Kidney (tissue), 14 donors: ENCODE measurements around the gene KRTAP5-4. TPM values are rescaled to one million over a fixed set of nuclear protein-coding genes. Genes with fewer than 3 reads are reported as not detected.

Source experiments
- DNase-seq, 5 donors: peaks; one replicate each; pipeline ENCODE4 v3.0.0-alpha.2; 2013 to 2020
- FAIRE-seq: peaks from 2 replicates; lab custom pipeline; 2012; peaks lifted over from hg19 to GRCh38; lab: Jason Lieb, UNC
- H3K27ac ChIP-seq, 2 donors: one replicate each; pipeline ENCODE4 v1.7.0; 2013; ENCODE audit warnings: low read depth in 2 of 2, low read length in 2 of 2, inconsistent platforms in 1 of 2
- H3K27me3 ChIP-seq: one replicate; pipeline ENCODE4 v1.7.1; 2013; ENCODE audit warnings: low read length, inconsistent platforms; ENCODE audit not compliant: control insufficient read depth, insufficient read depth
- H3K36me3 ChIP-seq, 3 donors: one replicate each; pipeline versions ENCODE4 v1.7.0 to v1.7.1; 2013; ENCODE audit warnings: low read length in 3 of 3, control low read depth in 1 of 3, inconsistent platforms in 1 of 3; ENCODE audit not compliant: insufficient read depth in 3 of 3, control insufficient read depth in 2 of 3
- H3K4me1 ChIP-seq, 3 donors: one replicate each; pipeline versions ENCODE4 v1.7.0 to v1.7.1; 2013; ENCODE audit warnings: low read length in 3 of 3, inconsistent platforms in 1 of 3, low read depth in 1 of 3; ENCODE audit not compliant: control insufficient read depth in 2 of 3, insufficient read depth in 2 of 3
- H3K4me3 ChIP-seq, 3 donors: one replicate each; pipeline versions ENCODE4 v1.7.0 to v1.8.1; 2013; ENCODE audit warnings: low read length in 3 of 3, control low read depth in 1 of 3, inconsistent platforms in 1 of 3
- H3K9ac ChIP-seq, 3 donors: one replicate each; pipeline versions ENCODE4 v1.7.0 to v1.7.1; 2013; ENCODE audit warnings: low read length in 3 of 3, control low read depth in 1 of 3, inconsistent platforms in 1 of 3
- H3K9me3 ChIP-seq, 3 donors: one replicate each; pipeline versions ENCODE4 v1.7.0 to v1.7.1; 2013; ENCODE audit warnings: low read length in 3 of 3, control low read depth in 1 of 3, inconsistent platforms in 1 of 3; ENCODE audit not compliant: control insufficient read depth in 2 of 3, insufficient read depth in 1 of 3
- CTCF ChIP-seq: IDR thresholded peaks from 3 replicates; pipeline ENCODE4 v1.5.1; 2012; ENCODE audit warnings: mild to moderate bottlenecking, moderate library complexity, borderline replicate concordance; ENCODE audit not compliant: insufficient read depth; ENCODE audit errors: extremely low read depth
- intact Hi-C: fragments of 100-400 bp; cut with DNase I; formaldehyde crosslinking; loops from one replicate; pipeline ENCODE4 v1.11.1; 2022
- polyA plus RNA-seq: library from polyadenylated mRNA; stranded (reverse); fragments of 350-450 nt; fragmentation: Illumina TruSeq; extraction: RNeasy Lipid Tissue Mini Kit (QIAGEN cat#74804); gene quantifications from one replicate; pipeline ENCODE4 v1.2.3, GENCODE V29; 2014; ENCODE audit warnings: low read depth, low replicate concordance; ENCODE audit not compliant: insufficient read depth
- total RNA-seq: library from RNA; stranded (reverse); fragmentation: NEBNext Ultra II Directional; extraction: Animal tissue kit (Norgen Biotek cat#: 25700); gene quantifications from one replicate; pipeline ENCODE4 v1.2.1, GENCODE V29; 2021
- donor health status: control.
- donor health status: control.
- donor health status: control.
- donor health status: control.
- donor health status: control.
- donor health status: DM: yes; HTN: yes; CAD: no.
- donor health status: Normal renal cell carcinoma (clear cell type).

Gene KRTAP5-4
- total and polyA plus RNA-seq, 2 donors from 2014 or later: not detected

- no peaks in the 10 kb centered on the region for H3K27me3 ChIP-seq
- peaks cover 0 to 3% (median 0%) of the 10 kb centered on the region in 3 donors for H3K9me3 ChIP-seq
- DNase-seq: peak in 2 of 5 donors; percentile 69 to 82
- peak overlapping the region; percentile 57 to 81 for H3K27ac ChIP-seq
- peak overlapping the region in 1 of 3 donors; percentile 39 for H3K4me3 ChIP-seq
- no peak for FAIRE-seq
- TF ChIP-seq CTCF: no peak
- intact Hi-C loops: no loop called here
- H3K4me1 ChIP-seq: peaks cover 0 to 15% (median 0%) of the 10 kb centered on the region in 3 donors
- H3K9ac ChIP-seq: peak overlapping the region in 2 of 3 donors; percentile 58 to 60
- H3K36me3 ChIP-seq: no peaks in the 10 kb centered on the region
These were observed 48.6 kb downstream of the KRTAP5-4 start for GRCh38 chr11:1573077-1573902.

- intact Hi-C loops: no loop called here
These were observed 49.5 kb downstream of the KRTAP5-4 start, which contains the start of gene DUSP8 for GRCh38 chr11:1572197-1573076. DUSP8 (minus strand) TSS chr11:1572271; CDS start chr11:1565826, 6,445 bp downstream.

GRCh38 chr11:1571760-1572196 is 50.2 kb downstream of the KRTAP5-4 start:
- no peaks in the 10 kb centered on the region for H3K9me3 ChIP-seq
- FAIRE-seq (no peak), DNase-seq (no peak)
- TF ChIP-seq CTCF: no peak
- H3K9ac ChIP-seq: no peak overlapping the region
- H3K27me3 ChIP-seq: no peaks in the 10 kb centered on the region
- no peaks in the 10 kb centered on the region for H3K36me3 ChIP-seq
- intact Hi-C loops: no loop called here
- H3K27ac ChIP-seq: no peak overlapping the region
- peaks cover 0 to 19% (median 0%) of the 10 kb centered on the region in 3 donors for H3K4me1 ChIP-seq
- peak overlapping the region in 1 of 3 donors; percentile 53 for H3K4me3 ChIP-seq

More at GRCh38 chr11:1572197-1573076, 49.5 kb downstream of the KRTAP5-4 start, which contains the start of gene DUSP8:
- Histone ChIP-seq H3K9ac (peak within 1 kb of the TSS in 2 of 3 donors; percentile 69 to 73), H3K27me3 (no peaks in the 10 kb centered on the region), H3K9me3 (no peaks in the 10 kb centered on the region), H3K36me3 (no peaks in the 10 kb centered on the region), H3K27ac (peak within 1 kb of the TSS in 1 of 2 donors; percentile 57), H3K4me1 (peaks cover 0 to 19% (median 0%) of the 10 kb centered on the region in 3 donors), H3K4me3 (peak within 1 kb of the TSS in 1 of 3 donors; percentile 53)
- TF ChIP-seq CTCF: no peak
- no peak for FAIRE-seq
- peak; percentile 81 to 96 (median 92) for DNase-seq

Other genes with a start within 250 kb of the KRTAP5-4 start
- 1.2 TPM for gene BRSK2, start 232.2 kb downstream of the KRTAP5-4 start, total RNA-seq
- 0.43 TPM for gene BRSK2, start 232.2 kb downstream of the KRTAP5-4 start, polyA plus RNA-seq
- 51.7 TPM for gene MOB2, start 135.4 kb downstream of the KRTAP5-4 start, total RNA-seq
- 50.7 TPM for gene MOB2, start 135.4 kb downstream of the KRTAP5-4 start, polyA plus RNA-seq
- 9.1 TPM for gene DUSP8, start 49.9 kb downstream of the KRTAP5-4 start, total RNA-seq
- gene DUSP8, start 49.9 kb downstream of the KRTAP5-4 start, polyA plus RNA-seq: 1.9 TPM
- not detected for gene KRTAP5-1, start 36.9 kb downstream of the KRTAP5-4 start, total RNA-seq
- not detected for gene KRTAP5-1, start 36.9 kb downstream of the KRTAP5-4 start, polyA plus RNA-seq
- not detected for gene KRTAP5-2, start 23.8 kb downstream of the KRTAP5-4 start, total RNA-seq
- not detected for gene KRTAP5-2, start 23.8 kb downstream of the KRTAP5-4 start, polyA plus RNA-seq
- gene KRTAP5-3, start 13.7 kb downstream of the KRTAP5-4 start, total RNA-seq: not detected
- not detected for gene KRTAP5-3, start 13.7 kb downstream of the KRTAP5-4 start, polyA plus RNA-seq
- gene KRTAP5-5, start 7.6 kb upstream of the KRTAP5-4 start, total RNA-seq: not detected
- not detected for gene KRTAP5-5, start 7.6 kb upstream of the KRTAP5-4 start, polyA plus RNA-seq
- gene KRTAP5-6, start 75.1 kb upstream of the KRTAP5-4 start, total RNA-seq: not detected
- gene KRTAP5-6, start 75.1 kb upstream of the KRTAP5-4 start, polyA plus RNA-seq: not detected
- gene IFITM10, start 128.5 kb upstream of the KRTAP5-4 start, total RNA-seq: 6.4 TPM
- 2.3 TPM for gene IFITM10, start 128.5 kb upstream of the KRTAP5-4 start, polyA plus RNA-seq
- 2,183 TPM for gene CTSD, start 141.8 kb upstream of the KRTAP5-4 start, total RNA-seq
- 2,764 TPM for gene CTSD, start 141.8 kb upstream of the KRTAP5-4 start, polyA plus RNA-seq
- 1.7 TPM for gene SYT8, start 212.9 kb upstream of the KRTAP5-4 start, total RNA-seq
- 1.2 TPM for gene SYT8, start 212.9 kb upstream of the KRTAP5-4 start, polyA plus RNA-seq
- 1.3 TPM for gene TNNI2, start 216.8 kb upstream of the KRTAP5-4 start, total RNA-seq
- not detected for gene TNNI2, start 216.8 kb upstream of the KRTAP5-4 start, polyA plus RNA-seq
- 26.1 TPM for gene LSP1, start 230.9 kb upstream of the KRTAP5-4 start, total RNA-seq
- gene LSP1, start 230.9 kb upstream of the KRTAP5-4 start, polyA plus RNA-seq: 8.4 TPM